Natural killer cell (primary cell): ENCODE data around the gene FOCAD. TPM values are rescaled to one million over a fixed set of nuclear protein-coding genes. Genes with fewer than 3 reads are reported as not detected.

Source experiments
- ATAC-seq, 3 donors: fragments of 150-1000 bp in 2 of 3; fragments of 200-7000 bp in 1 of 3; cut with Tn5 transposase; 1 replicate in 1 of 3; 2 replicates in 2 of 3; pipeline ENCODE4 v1.10.0; 2021; ENCODE audit warnings: mild to moderate bottlenecking in 2 of 3, moderate library complexity in 2 of 3
- DNase-seq, 2 donors: peaks; one replicate each; pipeline versions ENCODE4 v3.0.0 to v3.0.0-alpha.2; 2013 to 2021; ENCODE audit warnings: mixed read lengths in 1 of 2
- H3K27ac ChIP-seq: one replicate; pipeline ENCODE4 v1.5.1; 2013; ENCODE audit warnings: mild to moderate bottlenecking, low read length
- H3K27me3 ChIP-seq: one replicate; pipeline ENCODE4 v1.6.1; 2013; ENCODE audit warnings: low read length; ENCODE audit not compliant: control insufficient read depth, insufficient read depth
- H3K36me3 ChIP-seq: one replicate; pipeline ENCODE4 v1.6.1; 2013; ENCODE audit warnings: low read length; ENCODE audit not compliant: control insufficient read depth, insufficient read depth
- H3K4me1 ChIP-seq: one replicate; pipeline ENCODE4 v1.6.1; 2013; ENCODE audit warnings: low read length; ENCODE audit not compliant: control insufficient read depth, insufficient read depth
- H3K4me3 ChIP-seq: one replicate; pipeline ENCODE4 v1.5.1; 2013; ENCODE audit warnings: low read length
- H3K9me3 ChIP-seq: one replicate; pipeline ENCODE4 v1.6.1; 2013; ENCODE audit warnings: low read length; ENCODE audit not compliant: control insufficient read depth, insufficient read depth
- H3K27ac Mint-ChIP-seq, 2 donors: one replicate each; pipeline ENCODE4 v1.8.0; 2022; ENCODE audit warnings: mild to moderate bottlenecking in 2 of 2, mixed read lengths in 2 of 2, moderate library complexity in 1 of 2
- H3K27me3 Mint-ChIP-seq, 2 donors: one replicate each; pipeline ENCODE4 v1.8.0; 2022; ENCODE audit warnings: low read depth in 2 of 2, mixed read lengths in 2 of 2
- H3K36me3 Mint-ChIP-seq: one replicate; pipeline ENCODE4 v1.8.0; 2022; ENCODE audit warnings: mixed read lengths
- H3K4me1 Mint-ChIP-seq, 2 donors: one replicate each; pipeline ENCODE4 v1.8.0; 2022; ENCODE audit warnings: mixed read lengths in 2 of 2
- H3K4me3 Mint-ChIP-seq: one replicate; pipeline ENCODE4 v1.8.0; 2022; ENCODE audit warnings: mild to moderate bottlenecking, moderate library complexity, mixed read lengths
- H3K9me3 Mint-ChIP-seq, 2 donors: one replicate each; pipeline ENCODE4 v1.8.0; 2022; ENCODE audit warnings: mixed read lengths in 2 of 2
- WGBS: methylation state at CpG from one replicate; pipeline ENCODE4 v1.1.7; 2013; ENCODE audit warnings: missing lambda C conversion rate; ENCODE audit not compliant: insufficient coverage; 5-methylcytosine and 5-hydroxymethylcytosine counted together
- intact Hi-C: fragments of 100-400 bp; cut with micrococcal nuclease; formaldehyde crosslinking; loops from one replicate; pipeline ENCODE4 v1.14.2; 2022
- total RNA-seq, 4 donors: library from RNA; stranded (reverse); fragments of 120-200 nt in 1 of 4; gene quantifications; one replicate each; pipeline versions ENCODE4 v1.2.3 to v1.2.4, GENCODE V29; 2013 to 2022
- TF ChIP-seq, protein P1 (sequence below): fragments of 200-600 bp; IDR thresholded peaks from one replicate; pipeline ENCODE4 v1.8.0; 2022; ENCODE audit warnings: antibody characterized with exemption

FOCAD gene
- total RNA-seq, 3 donors from 2014 or later (not counting 1 experiment from before 2014, with no cell fraction given): 15.1 to 27.6 (median 18.8) TPM

GRCh38 chr9:20995616-20996015 lies 311.6 kb downstream of the FOCAD start:
- no peak overlapping the region for H3K4me3 ChIP-seq
- no peaks in the 10 kb centered on the region for H3K36me3 Mint-ChIP-seq
- intact Hi-C loops: no loop called here
- 82% methylated on average over 2 of the region's 2 CpGs for WGBS
- ATAC-seq: no peak
- no peak overlapping the region for H3K27ac ChIP-seq
- no peak overlapping the region for H3K4me3 Mint-ChIP-seq
- no peaks in the 10 kb centered on the region for H3K27me3 ChIP-seq
- peak overlapping the region in 1 of 2 donors; percentile 19 for H3K27ac Mint-ChIP-seq
- H3K27me3 Mint-ChIP-seq: no peaks in the 10 kb centered on the region
- H3K4me1 Mint-ChIP-seq: peaks cover 9 to 10% of the 10 kb centered on the region in 2 donors
- H3K9me3 ChIP-seq: no peaks in the 10 kb centered on the region
- TF ChIP-seq, protein P1, sequence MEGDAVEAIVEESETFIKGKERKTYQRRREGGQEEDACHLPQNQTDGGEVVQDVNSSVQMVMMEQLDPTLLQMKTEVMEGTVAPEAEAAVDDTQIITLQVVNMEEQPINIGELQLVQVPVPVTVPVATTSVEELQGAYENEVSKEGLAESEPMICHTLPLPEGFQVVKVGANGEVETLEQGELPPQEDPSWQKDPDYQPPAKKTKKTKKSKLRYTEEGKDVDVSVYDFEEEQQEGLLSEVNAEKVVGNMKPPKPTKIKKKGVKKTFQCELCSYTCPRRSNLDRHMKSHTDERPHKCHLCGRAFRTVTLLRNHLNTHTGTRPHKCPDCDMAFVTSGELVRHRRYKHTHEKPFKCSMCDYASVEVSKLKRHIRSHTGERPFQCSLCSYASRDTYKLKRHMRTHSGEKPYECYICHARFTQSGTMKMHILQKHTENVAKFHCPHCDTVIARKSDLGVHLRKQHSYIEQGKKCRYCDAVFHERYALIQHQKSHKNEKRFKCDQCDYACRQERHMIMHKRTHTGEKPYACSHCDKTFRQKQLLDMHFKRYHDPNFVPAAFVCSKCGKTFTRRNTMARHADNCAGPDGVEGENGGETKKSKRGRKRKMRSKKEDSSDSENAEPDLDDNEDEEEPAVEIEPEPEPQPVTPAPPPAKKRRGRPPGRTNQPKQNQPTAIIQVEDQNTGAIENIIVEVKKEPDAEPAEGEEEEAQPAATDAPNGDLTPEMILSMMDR: no peak
- no peaks in the 10 kb centered on the region for H3K9me3 Mint-ChIP-seq
- H3K4me1 ChIP-seq: no peaks in the 10 kb centered on the region
- peaks cover 10% of the 10 kb centered on the region for H3K36me3 ChIP-seq
- no peak for DNase-seq

GRCh38 chr9:20996809-20997208 lies 312.8 kb downstream of the FOCAD start:
- Mint-ChIP-seq H3K27ac (peak overlapping the region; percentile 27 to 61), H3K36me3 (peaks cover 6% of the 10 kb centered on the region), H3K4me1 (peaks cover 19 to 20% of the 10 kb centered on the region in 2 donors), H3K4me3 (no peak overlapping the region), H3K27me3 (no peaks in the 10 kb centered on the region), H3K9me3 (peaks cover 0 to 3% of the 10 kb centered on the region in 2 donors)
- Histone ChIP-seq H3K9me3 (no peaks in the 10 kb centered on the region), H3K4me3 (no peak overlapping the region), H3K27ac (peak overlapping the region; percentile 32), H3K27me3 (no peaks in the 10 kb centered on the region), H3K4me1 (no peaks in the 10 kb centered on the region), H3K36me3 (peaks cover 8% of the 10 kb centered on the region)
- 77% methylated on average over 2 of the region's 2 CpGs for WGBS
- ATAC-seq (no peak), DNase-seq (no peak)
- TF ChIP-seq, protein P1: no peak
- intact Hi-C loops: no loop called here

GRCh38 chr9:20997503-20998076 lies 313.5 kb downstream of the FOCAD start:
- peaks cover 27% of the 10 kb centered on the region in 2 donors for H3K4me1 Mint-ChIP-seq
- no peak overlapping the region for H3K4me3 Mint-ChIP-seq
- Histone ChIP-seq H3K27ac (no peak overlapping the region), H3K9me3 (no peaks in the 10 kb centered on the region), H3K4me1 (no peaks in the 10 kb centered on the region), H3K36me3 (peaks cover 8% of the 10 kb centered on the region), H3K27me3 (no peaks in the 10 kb centered on the region), H3K4me3 (no peak overlapping the region)
- intact Hi-C loops: no loop called here
- no peak for DNase-seq
- TF ChIP-seq, protein P1: no peak
- H3K27ac Mint-ChIP-seq: peak overlapping the region; percentile 27 to 61
- peaks cover 0 to 3% of the 10 kb centered on the region in 2 donors for H3K9me3 Mint-ChIP-seq
- no peaks in the 10 kb centered on the region for H3K27me3 Mint-ChIP-seq
- ATAC-seq: no peak
- WGBS: 67% methylated on average over 1 of the region's 2 CpGs
- peaks cover 6% of the 10 kb centered on the region for H3K36me3 Mint-ChIP-seq

GRCh38 chr9:21001581-21001980 lies 317.5 kb downstream of the FOCAD start:
- H3K4me1 ChIP-seq: no peaks in the 10 kb centered on the region
- H3K27me3 Mint-ChIP-seq: no peaks in the 10 kb centered on the region
- H3K27me3 ChIP-seq: no peaks in the 10 kb centered on the region
- WGBS: 0% methylated on average over 1 of the region's 1 CpG
- TF ChIP-seq, protein P1: no peak
- no peaks in the 10 kb centered on the region for H3K9me3 ChIP-seq
- peaks cover 0 to 3% of the 10 kb centered on the region in 2 donors for H3K9me3 Mint-ChIP-seq
- peak overlapping the region; percentile 62 for H3K4me3 Mint-ChIP-seq
- H3K27ac Mint-ChIP-seq: peak overlapping the region; percentile 90 to 96
- H3K27ac ChIP-seq: peak overlapping the region; percentile 76
- peaks cover 29% of the 10 kb centered on the region for H3K36me3 Mint-ChIP-seq
- peak in 1 of 2 donors; percentile 38 for DNase-seq
- intact Hi-C loops: loop anchor here (2.0 kb wide), 2 partner anchors 29 to 381 kb away; partner anchors contain the start of gene HACD4
- H3K4me1 Mint-ChIP-seq: peaks cover 30 to 38% of the 10 kb centered on the region in 2 donors
- H3K36me3 ChIP-seq: peaks cover 29% of the 10 kb centered on the region
- ATAC-seq: peak; percentile 79 to 85 (median 85)
- no peak overlapping the region for H3K4me3 ChIP-seq
